GM19025 (cell line): Measurements from ENCODE around the gene IL19.
A peak's percentile ranks its signal among the peaks of the same experiment; 100 is the strongest.
"Not testable (repeated sequence)": the region's sequence is repeated elsewhere in the genome, so short reads cannot be mapped to it uniquely, and the experiment has no call there.

Experiments used
- ATAC-seq: cut with Tn5 transposase; IDR thresholded peaks from one replicate; pipeline ENCODE4 v1.9.1; 2021; ENCODE audit warnings: mild to moderate bottlenecking, low read depth, moderate library complexity; ENCODE audit not compliant: unreplicated experiment

The IL19 gene

GRCh38 chr1:206772243-206772937 is 1.8 kb downstream of the IL19 start, which contains the start of gene IL10:
IL10 (minus strand) TSS chr1:206772494; CDS start chr1:206772435, 59 bp downstream.
- ATAC-seq, result no peak

- ATAC-seq, result no peak
Observed at GRCh38 chr1:206774093-206774492, 3.5 kb downstream of the IL19 start.

GRCh38 chr1:206776229-206776628 is 5.7 kb downstream of the IL19 start:
- no peak for ATAC-seq

GRCh38 chr1:206778031-206778430 is 7.5 kb downstream of the IL19 start:
- ATAC-seq, result no peak

GRCh38 chr1:206778911-206779310 is 8.3 kb downstream of the IL19 start:
- not testable (repeated sequence) for ATAC-seq

GRCh38 chr1:206779638-206780037 is 9.1 kb downstream of the IL19 start:
- no peak for ATAC-seq

GRCh38 chr1:206782448-206782847 is 11.9 kb downstream of the IL19 start:
- ATAC-seq, result peak; percentile 54

- no peak for ATAC-seq
Observed at GRCh38 chr1:206783506-206783905, 12.9 kb downstream of the IL19 start.

GRCh38 chr1:206784471-206784903 is 13.9 kb downstream of the IL19 start:
- ATAC-seq, result peak; percentile 65

- no peak for ATAC-seq
Observed at GRCh38 chr1:206785182-206785765, 14.7 kb downstream of the IL19 start.

- ATAC-seq, result no peak
Observed at GRCh38 chr1:206786212-206786886, 15.8 kb downstream of the IL19 start.

GRCh38 chr1:206787891-206788290 is 17.3 kb downstream of the IL19 start:
- no peak for ATAC-seq

- no peak for ATAC-seq
Observed at GRCh38 chr1:206788487-206789050, 18.0 kb downstream of the IL19 start.

GRCh38 chr1:206790502-206791250 is 20.1 kb downstream of the IL19 start:
- ATAC-seq, result no peak

- ATAC-seq, result peak; percentile 56
Observed at GRCh38 chr1:206792939-206793607, 22.5 kb downstream of the IL19 start.

GRCh38 chr1:206793620-206794019 is 23.0 kb downstream of the IL19 start:
- no peak for ATAC-seq

GRCh38 chr1:206794294-206794908 is 23.8 kb downstream of the IL19 start:
- ATAC-seq, result no peak

GRCh38 chr1:206796116-206796515 is 25.5 kb downstream of the IL19 start:
- no peak for ATAC-seq

GRCh38 chr1:206796981-206797402 is 26.4 kb downstream of the IL19 start:
- ATAC-seq, result no peak
